ENCODE results near the gene FGFR4.

GRCh38 chr5:177131019-177131320 lies 44.3 kb downstream of the FGFR4 start:
- TF ChIP-seq CTCF (conservative IDR thresholded peaks at IDR 0.05) (no peak), EZH2 (IDR thresholded peaks at IDR 0.05; ENCODE audit: low read depth) (no peak)
